ENCODE measurements around the gene SLFN11. TPM values are rescaled to one million over a fixed set of nuclear protein-coding genes. Genes with fewer than 3 reads are reported as not detected.
"Not testable (repeated sequence)": the region's sequence is repeated elsewhere in the genome, so short reads cannot be mapped to it uniquely, and the experiment has no call there.

SLFN11 gene
- total RNA-seq, 1 donor from 2014 or later, result 0.02 TPM

- no peak overlapping the region for H3K4me3 Mint-ChIP-seq
- no peaks in the 10 kb centered on the region for H3K4me1 ChIP-seq
- H3K9ac ChIP-seq, result no peak overlapping the region
- no peak overlapping the region for H3K27ac Mint-ChIP-seq
- no peaks in the 10 kb centered on the region for H4K20me1 ChIP-seq (ENCODE audit: low read depth)
- TF ChIP-seq, protein P1, sequence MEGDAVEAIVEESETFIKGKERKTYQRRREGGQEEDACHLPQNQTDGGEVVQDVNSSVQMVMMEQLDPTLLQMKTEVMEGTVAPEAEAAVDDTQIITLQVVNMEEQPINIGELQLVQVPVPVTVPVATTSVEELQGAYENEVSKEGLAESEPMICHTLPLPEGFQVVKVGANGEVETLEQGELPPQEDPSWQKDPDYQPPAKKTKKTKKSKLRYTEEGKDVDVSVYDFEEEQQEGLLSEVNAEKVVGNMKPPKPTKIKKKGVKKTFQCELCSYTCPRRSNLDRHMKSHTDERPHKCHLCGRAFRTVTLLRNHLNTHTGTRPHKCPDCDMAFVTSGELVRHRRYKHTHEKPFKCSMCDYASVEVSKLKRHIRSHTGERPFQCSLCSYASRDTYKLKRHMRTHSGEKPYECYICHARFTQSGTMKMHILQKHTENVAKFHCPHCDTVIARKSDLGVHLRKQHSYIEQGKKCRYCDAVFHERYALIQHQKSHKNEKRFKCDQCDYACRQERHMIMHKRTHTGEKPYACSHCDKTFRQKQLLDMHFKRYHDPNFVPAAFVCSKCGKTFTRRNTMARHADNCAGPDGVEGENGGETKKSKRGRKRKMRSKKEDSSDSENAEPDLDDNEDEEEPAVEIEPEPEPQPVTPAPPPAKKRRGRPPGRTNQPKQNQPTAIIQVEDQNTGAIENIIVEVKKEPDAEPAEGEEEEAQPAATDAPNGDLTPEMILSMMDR (IDR thresholded peaks at IDR 0.05), result no peak
- no peak for TF ChIP-seq EZH2 (IDR thresholded peaks at IDR 0.05)
- TF ChIP-seq EZH2phosphoT487 (IDR thresholded peaks at IDR 0.05), result no peak
- H2AFZ ChIP-seq (replicated peaks), result no peak overlapping the region
- no peak overlapping the region for H3K4me2 ChIP-seq
- H3K4me3 ChIP-seq, result no peak overlapping the region
- no peaks in the 10 kb centered on the region for H3K27me3 ChIP-seq
- H3K27ac ChIP-seq, result no peak overlapping the region
- no peaks in the 10 kb centered on the region for H3K9me3 ChIP-seq (ENCODE audit: low read depth)
- H3K9me3 Mint-ChIP-seq, result peaks cover 16% of the 10 kb centered on the region
- no peaks in the 10 kb centered on the region for H3K79me2 ChIP-seq (ENCODE audit: low read depth)
- H3K27me3 Mint-ChIP-seq (ENCODE audit: insufficient read depth, low read depth), result no peaks in the 10 kb centered on the region
- no peaks in the 10 kb centered on the region for H3F3A ChIP-seq (ENCODE audit: low read depth)
- no peak for DNase-seq (ENCODE audit: low spot score)
- peaks cover 4% of the 10 kb centered on the region for H3K36me3 Mint-ChIP-seq
- H3K36me3 ChIP-seq, result no peaks in the 10 kb centered on the region
- H3K4me1 Mint-ChIP-seq, result no peaks in the 10 kb centered on the region
Measured at GRCh38 chr17:35414247-35414646, 40.8 kb upstream of the SLFN11 start.

DNA sequence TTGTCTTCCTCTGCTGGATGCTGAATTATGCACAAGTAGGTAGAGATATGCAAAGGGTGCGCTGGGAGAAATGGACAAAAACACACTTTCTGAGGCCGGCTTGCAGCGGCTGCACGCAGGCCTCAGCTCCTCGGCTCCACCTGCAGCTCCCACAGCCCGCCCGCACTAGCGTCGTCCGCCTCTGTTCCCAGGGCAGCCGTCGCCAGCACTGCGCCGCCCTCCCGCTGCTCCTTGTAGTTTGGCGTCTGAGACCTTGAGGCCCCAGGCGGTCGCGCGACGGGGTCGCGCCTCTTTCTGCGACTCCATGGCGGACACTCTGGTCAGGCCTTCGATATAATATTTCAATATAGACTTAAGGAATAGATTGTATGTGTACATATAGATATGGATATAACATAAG is 34.1 kb upstream of the SLFN11 start:
- no peak overlapping the region for H3K4me3 ChIP-seq
- Mint-ChIP-seq H3K9me3 (peaks cover 2% of the 10 kb centered on the region), H3K27me3 (ENCODE audit: insufficient read depth, low read depth) (no peaks in the 10 kb centered on the region), H3K36me3 (no peaks in the 10 kb centered on the region), H3K27ac (no peak overlapping the region), H3K4me1 (no peaks in the 10 kb centered on the region), H3K4me3 (no peak overlapping the region)
- no peak overlapping the region for H2AFZ ChIP-seq (replicated peaks)
- H3F3A ChIP-seq (ENCODE audit: low read depth), result no peaks in the 10 kb centered on the region
- H3K27ac ChIP-seq, result no peak overlapping the region
- no peak overlapping the region for H3K9ac ChIP-seq
- no peaks in the 10 kb centered on the region for H3K4me1 ChIP-seq
- TF ChIP-seq EZH2 (IDR thresholded peaks at IDR 0.05), result no peak
- TF ChIP-seq, protein P1 (IDR thresholded peaks at IDR 0.05), result no peak
- no peaks in the 10 kb centered on the region for H3K27me3 ChIP-seq
- H3K4me2 ChIP-seq, result no peak overlapping the region
- H3K9me3 ChIP-seq (ENCODE audit: low read depth), result no peaks in the 10 kb centered on the region
- no peaks in the 10 kb centered on the region for H4K20me1 ChIP-seq (ENCODE audit: low read depth)
- H3K36me3 ChIP-seq, result no peaks in the 10 kb centered on the region
- DNase-seq (ENCODE audit: low spot score), result no peak
- H3K79me2 ChIP-seq (ENCODE audit: low read depth), result no peaks in the 10 kb centered on the region

DNA sequence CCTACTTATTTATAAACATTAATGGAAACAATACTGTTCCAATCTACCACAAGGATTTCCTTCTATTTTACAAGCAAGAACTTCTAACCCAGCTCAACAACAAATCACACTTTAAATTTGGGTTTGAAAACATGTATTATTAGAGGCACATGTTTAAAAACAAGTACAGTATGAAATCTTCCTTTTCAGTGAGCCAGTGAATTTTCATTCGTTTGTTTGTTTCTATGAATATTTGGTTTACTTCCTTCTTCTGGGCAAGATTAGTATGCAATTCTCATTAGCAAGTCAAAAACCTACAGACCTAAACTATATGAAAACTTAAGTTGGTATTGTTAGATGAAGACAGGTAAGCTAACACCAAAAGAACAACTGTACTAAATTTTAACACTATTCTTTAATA is 33.1 kb upstream of the SLFN11 start:
- no peak overlapping the region for H3K27ac ChIP-seq

DNA sequence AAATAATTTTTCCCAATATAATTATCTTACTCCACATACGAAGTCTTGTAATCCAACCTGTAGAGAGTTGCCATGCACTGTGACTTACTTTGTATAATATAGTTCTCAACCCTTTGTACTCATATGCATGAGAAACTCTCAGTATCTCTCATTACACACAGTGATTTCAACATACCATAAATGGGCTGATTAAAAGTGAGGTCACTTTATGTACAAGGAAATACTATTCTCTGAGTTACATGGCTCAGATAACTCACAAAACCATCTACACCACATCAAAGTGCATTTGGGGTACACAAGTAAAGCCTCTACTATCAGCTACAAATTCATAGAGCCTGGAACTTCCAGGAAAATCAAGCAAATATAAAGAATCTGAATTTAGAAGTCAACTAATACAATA is 30.9 kb upstream of the SLFN11 start:
- Mint-ChIP-seq H3K27me3 (ENCODE audit: insufficient read depth, low read depth) (no peaks in the 10 kb centered on the region), H3K27ac (no peak overlapping the region), H3K4me1 (no peaks in the 10 kb centered on the region), H3K9me3 (peaks cover 2% of the 10 kb centered on the region), H3K4me3 (no peak overlapping the region), H3K36me3 (no peaks in the 10 kb centered on the region)
- no peaks in the 10 kb centered on the region for H3K27me3 ChIP-seq
- H3K27ac ChIP-seq, result no peak overlapping the region
- no peaks in the 10 kb centered on the region for H3K9me3 ChIP-seq (ENCODE audit: low read depth)
- TF ChIP-seq EZH2 (IDR thresholded peaks at IDR 0.05) (no peak), EZH2phosphoT487 (IDR thresholded peaks at IDR 0.05) (no peak)
- TF ChIP-seq, protein P1 (IDR thresholded peaks at IDR 0.05), result no peak
- H2AFZ ChIP-seq (replicated peaks), result no peak overlapping the region
- no peaks in the 10 kb centered on the region for H3K79me2 ChIP-seq (ENCODE audit: low read depth)
- no peak for DNase-seq (ENCODE audit: low spot score)
- H3K4me1 ChIP-seq, result no peaks in the 10 kb centered on the region
- H4K20me1 ChIP-seq (ENCODE audit: low read depth), result no peaks in the 10 kb centered on the region
- H3F3A ChIP-seq (ENCODE audit: low read depth), result no peaks in the 10 kb centered on the region
- no peaks in the 10 kb centered on the region for H3K36me3 ChIP-seq
- H3K9ac ChIP-seq, result no peak overlapping the region
- no peak overlapping the region for H3K4me2 ChIP-seq
- no peak overlapping the region for H3K4me3 ChIP-seq

More for the DNA sequence above, 33.1 kb upstream of the SLFN11 start:
- H3K79me2 ChIP-seq (ENCODE audit: low read depth), result no peaks in the 10 kb centered on the region
- no peaks in the 10 kb centered on the region for H3K4me1 Mint-ChIP-seq
- H4K20me1 ChIP-seq (ENCODE audit: low read depth), result no peaks in the 10 kb centered on the region
- no peak overlapping the region for H3K4me2 ChIP-seq
- H3K36me3 Mint-ChIP-seq, result no peaks in the 10 kb centered on the region
- H3K27me3 ChIP-seq, result no peaks in the 10 kb centered on the region
- no peak overlapping the region for H3K9ac ChIP-seq
- no peaks in the 10 kb centered on the region for H3K36me3 ChIP-seq
- no peak for TF ChIP-seq EZH2 (IDR thresholded peaks at IDR 0.05)
- H3F3A ChIP-seq (ENCODE audit: low read depth), result no peaks in the 10 kb centered on the region
- H3K4me3 ChIP-seq, result no peak overlapping the region
- no peak overlapping the region for H3K4me3 Mint-ChIP-seq
- no peaks in the 10 kb centered on the region for H3K9me3 ChIP-seq (ENCODE audit: low read depth)
- no peak overlapping the region for H2AFZ ChIP-seq (replicated peaks)
- H3K27ac Mint-ChIP-seq, result no peak overlapping the region
- no peaks in the 10 kb centered on the region for H3K27me3 Mint-ChIP-seq (ENCODE audit: insufficient read depth, low read depth)
- DNase-seq (ENCODE audit: low spot score), result no peak
- H3K9me3 Mint-ChIP-seq, result peaks cover 2% of the 10 kb centered on the region
- no peaks in the 10 kb centered on the region for H3K4me1 ChIP-seq

- H3K9me3 Mint-ChIP-seq, result peaks cover 14% of the 10 kb centered on the region
- not testable (repeated sequence) for H3K27me3 Mint-ChIP-seq (ENCODE audit: insufficient read depth, low read depth); H3F3A ChIP-seq (ENCODE audit: low read depth); H3K4me3 ChIP-seq; H4K20me1 ChIP-seq (ENCODE audit: low read depth); H3K27me3 ChIP-seq; H3K4me1 Mint-ChIP-seq; H3K9ac ChIP-seq; H3K27ac ChIP-seq; H3K36me3 Mint-ChIP-seq; H3K4me2 ChIP-seq; H3K4me1 ChIP-seq; H3K36me3 ChIP-seq; H2AFZ ChIP-seq (replicated peaks); H3K9me3 ChIP-seq (ENCODE audit: low read depth); H3K4me3 Mint-ChIP-seq; H3K79me2 ChIP-seq (ENCODE audit: low read depth); DNase-seq (ENCODE audit: low spot score); H3K27ac Mint-ChIP-seq
Measured at GRCh38 chr17:35393783-35394182, 20.4 kb upstream of the SLFN11 start.

Data from neural progenitor cell (in vitro differentiated cells).